Measurements from ENCODE around the gene SCNN1A.

Gene SCNN1A

DNA sequence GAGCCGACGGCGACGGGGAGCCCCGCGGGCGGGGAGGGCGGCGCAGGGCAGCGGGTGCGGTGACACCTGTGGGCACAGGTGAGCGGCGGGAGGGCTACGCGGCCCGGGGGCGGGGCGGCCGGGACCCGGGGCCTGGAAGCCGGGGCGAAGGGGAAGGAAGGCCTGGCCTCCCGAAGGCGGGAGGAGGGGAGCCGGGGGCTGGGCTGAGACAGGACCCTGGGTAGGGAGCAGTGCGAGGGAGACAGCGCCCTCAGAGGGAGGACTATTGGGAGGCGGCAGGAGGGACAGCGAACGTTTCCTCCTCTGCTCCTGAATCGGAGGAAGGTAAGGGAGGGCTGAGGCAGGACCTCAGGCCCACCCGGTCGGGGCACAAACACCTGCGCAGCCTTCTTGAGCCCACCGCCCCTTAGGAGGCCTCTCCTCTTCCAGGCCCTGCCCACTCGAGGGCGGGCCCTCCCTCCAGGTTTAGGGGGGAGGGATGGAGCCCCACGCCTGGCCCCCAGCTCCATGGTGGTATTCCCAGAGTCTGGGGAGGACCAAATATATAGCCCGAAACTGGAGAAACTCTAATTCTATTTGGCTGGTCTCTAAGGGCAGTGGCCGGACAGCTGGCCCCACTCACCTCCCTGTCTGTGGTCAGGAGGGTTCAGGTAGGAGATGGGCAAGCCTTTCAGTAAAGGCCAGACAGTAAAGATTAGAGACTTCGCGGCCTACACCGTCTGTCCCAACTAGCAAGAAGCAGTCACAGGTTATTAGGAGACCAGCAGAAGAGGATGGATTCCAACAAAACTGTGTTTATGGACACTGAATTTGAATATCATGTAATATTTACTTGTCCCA is 64.4 kb downstream of the SCNN1A start:
- H3K4me1 Mint-ChIP-seq, result peaks cover 20 to 23% of the 10 kb centered on the region in 2 donors
- H3K4me3 Mint-ChIP-seq, result no peak overlapping the region
- no peaks in the 10 kb centered on the region for H3K36me3 Mint-ChIP-seq
- H3K9me3 Mint-ChIP-seq, result no peaks in the 10 kb centered on the region
- no peak for ATAC-seq (replicated peaks)
- peaks cover 58 to 81% of the 10 kb centered on the region in 2 donors for H3K27me3 Mint-ChIP-seq
- H3K27ac Mint-ChIP-seq, result no peak overlapping the region
- DNase-seq, result no peak

DNA sequence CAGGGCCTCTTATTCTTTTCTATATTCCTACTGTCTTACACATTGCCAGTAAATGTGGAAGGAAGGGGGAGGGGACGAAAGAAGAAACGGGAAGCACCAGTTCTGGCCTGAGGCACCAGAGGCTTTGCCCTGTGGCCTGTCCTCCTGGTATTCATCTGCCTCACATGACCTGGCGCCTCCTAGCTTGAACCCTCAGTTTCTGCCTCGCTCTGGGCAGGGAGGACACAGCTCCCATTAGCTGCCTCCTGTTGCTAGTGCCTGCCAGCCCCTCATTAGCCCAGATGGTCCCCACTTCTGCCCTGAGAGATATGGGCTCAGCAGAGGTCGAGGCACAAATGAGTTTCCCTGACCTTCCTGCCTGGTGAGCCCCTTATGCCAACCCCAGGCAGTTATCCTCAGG is 67.8 kb downstream of the SCNN1A start:
- H3K4me1 Mint-ChIP-seq, result peaks cover 9% of the 10 kb centered on the region in 2 donors
- DNase-seq, result no peak
- H3K9me3 Mint-ChIP-seq, result no peaks in the 10 kb centered on the region
- peak overlapping the region; percentile 32 for H3K27ac Mint-ChIP-seq
- H3K4me3 Mint-ChIP-seq, result no peak overlapping the region
- no peaks in the 10 kb centered on the region for H3K36me3 Mint-ChIP-seq
- no peak for ATAC-seq (replicated peaks)
- H3K27me3 Mint-ChIP-seq, result peaks cover 57 to 75% of the 10 kb centered on the region in 2 donors

DNA sequence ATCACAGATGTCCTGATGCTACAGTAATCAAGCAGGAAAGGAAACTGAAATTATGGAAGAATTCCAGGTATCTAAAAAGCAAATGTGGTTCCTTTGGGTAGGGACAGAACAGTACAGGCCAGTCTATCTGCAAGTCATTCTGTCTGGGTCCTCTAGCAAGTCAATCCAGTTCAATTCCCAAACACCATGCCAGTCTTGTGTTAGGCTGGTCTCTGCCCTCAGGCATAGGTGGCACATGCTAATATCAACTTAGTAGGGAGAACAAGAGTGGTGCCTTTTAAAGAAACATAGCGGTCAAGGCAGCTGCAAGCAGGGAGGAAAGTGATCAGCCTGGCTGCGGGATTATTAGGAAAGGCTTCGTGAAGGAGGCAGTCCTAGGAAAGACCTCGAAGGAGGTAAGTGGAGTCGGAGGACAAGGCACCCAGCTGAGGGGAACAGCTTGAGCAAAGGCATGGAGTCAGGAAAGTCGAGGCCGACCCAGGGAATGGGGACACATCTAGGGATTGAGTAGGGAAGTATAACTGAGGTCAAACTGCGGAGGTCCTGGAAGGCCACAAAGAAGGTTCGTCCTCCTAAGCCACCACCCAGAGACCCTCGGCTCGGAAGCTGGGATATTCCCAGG is 68.7 kb downstream of the SCNN1A start:
- H3K4me3 Mint-ChIP-seq, result no peak overlapping the region
- H3K27me3 Mint-ChIP-seq, result peaks cover 54 to 74% of the 10 kb centered on the region in 2 donors
- ATAC-seq (replicated peaks) (no peak), DNase-seq (no peak)
- no peak overlapping the region for H3K27ac Mint-ChIP-seq
- peaks cover 4 to 5% of the 10 kb centered on the region in 2 donors for H3K4me1 Mint-ChIP-seq
- H3K9me3 Mint-ChIP-seq, result no peaks in the 10 kb centered on the region
- H3K36me3 Mint-ChIP-seq, result no peaks in the 10 kb centered on the region

DNA sequence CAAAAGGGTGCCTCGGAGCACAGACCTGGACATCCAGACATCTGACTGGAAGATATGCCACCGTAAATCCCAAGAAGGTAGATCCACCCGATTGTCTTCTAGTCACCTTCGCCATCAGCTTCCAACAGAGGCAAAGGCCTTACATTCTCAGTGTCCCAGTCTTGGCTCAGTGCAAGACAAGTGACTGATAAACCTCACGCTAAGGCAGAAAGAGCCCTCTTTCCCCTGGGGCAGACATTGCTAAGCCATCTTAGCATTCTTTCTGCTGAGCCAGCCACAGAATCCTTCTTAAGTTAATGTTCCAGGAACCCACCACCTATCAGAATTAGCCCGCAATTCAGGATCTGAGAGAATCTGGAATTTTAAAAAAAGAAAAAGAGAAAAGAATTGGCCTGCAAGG is 69.2 kb downstream of the SCNN1A start:
- H3K4me1 Mint-ChIP-seq, result peaks cover 4 to 5% of the 10 kb centered on the region in 2 donors
- peaks cover 55 to 72% of the 10 kb centered on the region in 2 donors for H3K27me3 Mint-ChIP-seq
- H3K9me3 Mint-ChIP-seq, result no peaks in the 10 kb centered on the region
- DNase-seq (no peak), ATAC-seq (replicated peaks) (no peak)
- no peak overlapping the region for H3K4me3 Mint-ChIP-seq
- no peaks in the 10 kb centered on the region for H3K36me3 Mint-ChIP-seq
- no peak overlapping the region for H3K27ac Mint-ChIP-seq

DNA sequence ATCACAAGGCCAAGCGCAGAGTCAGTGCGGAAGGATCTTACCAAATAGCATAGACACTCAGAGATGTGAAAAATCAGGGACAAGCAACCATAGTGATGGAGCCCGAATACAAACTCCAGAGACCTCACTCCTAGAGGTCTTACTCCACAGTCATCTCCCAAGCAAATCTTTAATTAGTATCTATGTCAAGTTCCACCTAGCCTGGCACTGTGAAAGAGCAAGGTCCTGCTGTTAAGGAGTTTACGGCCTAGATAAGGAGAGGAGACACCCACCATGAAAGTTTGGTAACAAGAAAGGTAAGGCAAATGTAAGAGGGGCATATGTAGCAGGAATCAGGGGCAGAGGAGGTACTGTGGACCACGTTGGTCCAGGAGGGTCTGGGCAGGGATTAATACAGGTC is 72.3 kb downstream of the SCNN1A start:
- no peak overlapping the region for H3K27ac Mint-ChIP-seq
- no peak for DNase-seq
- H3K4me3 Mint-ChIP-seq, result no peak overlapping the region
- H3K9me3 Mint-ChIP-seq, result no peaks in the 10 kb centered on the region
- H3K36me3 Mint-ChIP-seq, result no peaks in the 10 kb centered on the region
- peaks cover 1 to 6% of the 10 kb centered on the region in 2 donors for H3K4me1 Mint-ChIP-seq
- peaks cover 40 to 59% of the 10 kb centered on the region in 2 donors for H3K27me3 Mint-ChIP-seq
- ATAC-seq (replicated peaks), result no peak

DNA sequence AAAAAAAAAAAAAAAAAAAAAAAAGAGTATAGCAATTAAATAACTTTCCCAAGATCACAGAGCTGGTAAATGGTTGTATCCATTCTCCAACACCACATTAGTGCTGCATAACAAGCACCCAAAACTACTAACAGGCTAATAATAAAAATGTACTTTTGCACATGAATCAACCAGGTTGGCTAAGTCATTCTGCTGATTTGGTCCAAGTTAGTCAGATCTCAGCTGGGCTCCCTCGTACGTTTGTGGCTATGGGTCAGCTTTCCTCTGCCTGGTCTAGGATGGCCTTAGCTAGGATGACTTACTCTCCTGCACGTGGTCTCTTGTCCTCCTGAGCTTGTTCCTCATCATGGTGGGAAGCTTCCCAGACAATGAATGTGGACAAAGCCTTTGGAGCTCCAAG is 72.7 kb downstream of the SCNN1A start:
- ATAC-seq (replicated peaks), result no peak
- Mint-ChIP-seq H3K36me3 (no peaks in the 10 kb centered on the region), H3K9me3 (no peaks in the 10 kb centered on the region), H3K27ac (no peak overlapping the region), H3K27me3 (peaks cover 40 to 59% of the 10 kb centered on the region in 2 donors), H3K4me3 (no peak overlapping the region), H3K4me1 (peaks cover 1 to 6% of the 10 kb centered on the region in 2 donors)
- DNase-seq, result no peak

DNA sequence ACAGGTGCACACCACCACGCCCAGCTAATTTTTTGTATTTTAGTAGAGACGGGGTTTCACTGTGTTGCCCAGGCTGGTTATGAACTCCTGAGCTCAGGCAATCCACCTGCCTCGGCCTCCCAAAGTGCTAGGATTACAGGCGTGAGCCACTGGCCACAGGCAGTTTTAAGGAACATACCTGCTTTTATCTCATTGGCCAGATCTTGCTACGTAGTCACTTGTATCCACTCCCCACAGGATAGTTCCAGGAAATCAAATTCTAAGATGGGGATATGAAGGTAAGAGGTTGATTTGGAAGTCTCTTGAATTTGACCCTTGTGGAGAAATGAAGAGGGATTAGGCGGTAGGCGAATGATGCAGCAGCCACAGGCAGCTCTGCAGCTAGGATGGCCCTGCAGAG is 73.6 kb downstream of the SCNN1A start:
- Mint-ChIP-seq H3K36me3 (no peaks in the 10 kb centered on the region), H3K9me3 (no peaks in the 10 kb centered on the region), H3K4me3 (no peak overlapping the region), H3K27me3 (peaks cover 37 to 55% of the 10 kb centered on the region in 2 donors), H3K27ac (no peak overlapping the region), H3K4me1 (peaks cover 1 to 6% of the 10 kb centered on the region in 2 donors)
- ATAC-seq (replicated peaks) (no peak), DNase-seq (no peak)

DNA sequence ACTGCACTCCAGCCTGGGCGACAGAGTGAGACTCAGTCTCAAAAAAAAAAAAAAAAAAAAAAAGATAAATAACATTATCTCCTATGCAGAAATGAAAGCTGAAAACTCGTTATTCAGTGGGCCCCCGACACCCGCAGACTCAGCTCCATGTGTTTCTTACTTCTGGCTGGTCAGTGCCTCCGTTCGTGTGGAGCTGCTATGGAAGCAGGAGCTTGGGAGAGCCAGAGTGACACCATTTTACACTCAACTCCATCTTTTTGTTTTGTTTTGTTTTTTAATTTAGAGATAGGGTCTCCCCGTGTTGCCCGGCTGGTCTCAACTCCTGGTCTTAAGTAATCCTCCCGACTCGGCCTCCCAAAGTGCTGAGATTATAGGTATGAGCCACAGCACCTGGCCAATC is 78.2 kb downstream of the SCNN1A start:
- Mint-ChIP-seq H3K4me1 (peaks cover 1 to 6% of the 10 kb centered on the region in 2 donors), H3K4me3 (no peak overlapping the region), H3K27me3 (peaks cover 38 to 52% of the 10 kb centered on the region in 2 donors), H3K9me3 (no peaks in the 10 kb centered on the region), H3K36me3 (no peaks in the 10 kb centered on the region), H3K27ac (no peak overlapping the region)
- no peak for DNase-seq
- no peak for ATAC-seq (replicated peaks)
